Neutrophil (primary cell): ENCODE measurements around the gene WDR31.

ENCODE experiments used
- H3K27ac ChIP-seq: fragments of 200-600 bp; sonication (generic); 2 replicates; pipeline ENCODE4 v1.5.1; 2016; ENCODE audit warnings: mild to moderate bottlenecking, moderate library complexity
- H3K27me3 ChIP-seq: fragments of 200-600 bp; sonication (generic); 2 replicates; pipeline ENCODE4 v1.6.0; 2016; ENCODE audit warnings: mild to moderate bottlenecking
- H3K36me3 ChIP-seq: fragments of 200-600 bp; sonication (generic); 2 replicates; pipeline ENCODE4 v1.5.1; 2017
- H3K4me1 ChIP-seq, 2 experiments: fragments of 200-600 bp in 1 of 2; sonication (generic) in 1 of 2; 1 replicate in 1 of 2; 2 replicates in 1 of 2; pipeline versions ENCODE4 v1.5.1 to v1.6.1; 2013 to 2016; ENCODE audit warnings: low read depth in 1 of 2, low read length in 1 of 2, mild to moderate bottlenecking in 1 of 2, moderate library complexity in 1 of 2; ENCODE audit not compliant: control insufficient read depth in 1 of 2, insufficient read depth in 1 of 2
- H3K4me3 ChIP-seq, 2 experiments: fragments of 200-600 bp in 1 of 2; sonication (generic) in 1 of 2; 1 replicate in 1 of 2; 2 replicates in 1 of 2; pipeline ENCODE4 v1.5.1; 2013 to 2016; ENCODE audit warnings: low read depth in 1 of 2, low read length in 1 of 2, mild to moderate bottlenecking in 1 of 2, moderate library complexity in 1 of 2
- H3K9me3 ChIP-seq: fragments of 200-600 bp; sonication (generic); 2 replicates; pipeline ENCODE4 v1.5.1; 2016
- TF ChIP-seq, protein P1 (sequence below): fragments of 200-600 bp; sonication (generic); IDR thresholded peaks from 2 replicates; pipeline ENCODE4 v1.5.1; 2016; ENCODE audit warnings: antibody characterized with exemption

The WDR31 gene

DNA sequence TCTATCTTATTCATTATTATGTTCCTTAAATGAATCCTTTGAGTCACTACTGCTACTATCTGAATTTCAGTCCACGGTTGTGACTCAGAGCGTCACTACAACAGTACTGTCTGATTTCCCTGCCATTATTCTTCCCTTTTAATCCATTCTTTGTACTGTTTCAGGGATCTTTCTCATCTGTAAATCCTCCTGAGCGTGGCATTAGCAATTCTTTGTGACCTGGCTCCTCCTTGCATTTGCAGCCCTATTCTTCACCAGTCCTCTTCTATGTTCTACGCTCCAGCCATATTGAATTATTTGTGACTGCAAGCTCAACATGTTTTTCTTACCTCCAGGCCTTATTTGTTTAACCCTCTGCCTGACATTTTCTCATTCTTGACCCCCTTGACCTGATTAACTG, 58.7 kb downstream of the WDR31 start:
- peaks cover 78% of the 10 kb centered on the region for H3K36me3 ChIP-seq
- no peak overlapping the region for H3K4me3 ChIP-seq
- H3K4me1 ChIP-seq, result peaks cover under 1% of the 10 kb centered on the region in 2 experiments
- TF ChIP-seq, protein P1, sequence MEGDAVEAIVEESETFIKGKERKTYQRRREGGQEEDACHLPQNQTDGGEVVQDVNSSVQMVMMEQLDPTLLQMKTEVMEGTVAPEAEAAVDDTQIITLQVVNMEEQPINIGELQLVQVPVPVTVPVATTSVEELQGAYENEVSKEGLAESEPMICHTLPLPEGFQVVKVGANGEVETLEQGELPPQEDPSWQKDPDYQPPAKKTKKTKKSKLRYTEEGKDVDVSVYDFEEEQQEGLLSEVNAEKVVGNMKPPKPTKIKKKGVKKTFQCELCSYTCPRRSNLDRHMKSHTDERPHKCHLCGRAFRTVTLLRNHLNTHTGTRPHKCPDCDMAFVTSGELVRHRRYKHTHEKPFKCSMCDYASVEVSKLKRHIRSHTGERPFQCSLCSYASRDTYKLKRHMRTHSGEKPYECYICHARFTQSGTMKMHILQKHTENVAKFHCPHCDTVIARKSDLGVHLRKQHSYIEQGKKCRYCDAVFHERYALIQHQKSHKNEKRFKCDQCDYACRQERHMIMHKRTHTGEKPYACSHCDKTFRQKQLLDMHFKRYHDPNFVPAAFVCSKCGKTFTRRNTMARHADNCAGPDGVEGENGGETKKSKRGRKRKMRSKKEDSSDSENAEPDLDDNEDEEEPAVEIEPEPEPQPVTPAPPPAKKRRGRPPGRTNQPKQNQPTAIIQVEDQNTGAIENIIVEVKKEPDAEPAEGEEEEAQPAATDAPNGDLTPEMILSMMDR, result no peak
- no peak overlapping the region for H3K27ac ChIP-seq
- no peaks in the 10 kb centered on the region for H3K9me3 ChIP-seq
- no peaks in the 10 kb centered on the region for H3K27me3 ChIP-seq

DNA sequence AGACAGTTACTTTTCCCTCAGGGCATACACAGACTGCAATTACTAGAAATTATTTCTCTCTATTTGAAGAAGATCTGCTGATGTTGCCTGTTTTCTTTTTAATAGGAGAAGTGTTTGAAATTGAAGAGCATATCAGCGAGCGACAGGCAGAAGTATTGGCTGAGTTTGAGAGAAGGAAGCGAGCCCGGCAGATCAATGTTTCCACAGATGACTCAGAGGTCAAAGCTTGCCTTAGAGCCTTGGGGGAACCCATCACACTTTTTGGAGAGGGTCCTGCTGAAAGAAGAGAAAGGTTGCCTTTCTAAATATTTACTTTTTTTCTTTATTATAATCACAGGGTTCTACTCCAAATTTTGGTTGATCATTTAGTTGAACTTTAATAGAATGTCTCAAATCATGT, 61.2 kb downstream of the WDR31 start:
- TF ChIP-seq, protein P1, result no peak
- Histone ChIP-seq H3K27ac (no peak overlapping the region), H3K27me3 (no peaks in the 10 kb centered on the region), H3K36me3 (peaks cover 56% of the 10 kb centered on the region), H3K9me3 (no peaks in the 10 kb centered on the region), H3K4me1 (peaks cover 19% of the 10 kb centered on the region in 2 experiments), H3K4me3 (no peak overlapping the region)

DNA sequence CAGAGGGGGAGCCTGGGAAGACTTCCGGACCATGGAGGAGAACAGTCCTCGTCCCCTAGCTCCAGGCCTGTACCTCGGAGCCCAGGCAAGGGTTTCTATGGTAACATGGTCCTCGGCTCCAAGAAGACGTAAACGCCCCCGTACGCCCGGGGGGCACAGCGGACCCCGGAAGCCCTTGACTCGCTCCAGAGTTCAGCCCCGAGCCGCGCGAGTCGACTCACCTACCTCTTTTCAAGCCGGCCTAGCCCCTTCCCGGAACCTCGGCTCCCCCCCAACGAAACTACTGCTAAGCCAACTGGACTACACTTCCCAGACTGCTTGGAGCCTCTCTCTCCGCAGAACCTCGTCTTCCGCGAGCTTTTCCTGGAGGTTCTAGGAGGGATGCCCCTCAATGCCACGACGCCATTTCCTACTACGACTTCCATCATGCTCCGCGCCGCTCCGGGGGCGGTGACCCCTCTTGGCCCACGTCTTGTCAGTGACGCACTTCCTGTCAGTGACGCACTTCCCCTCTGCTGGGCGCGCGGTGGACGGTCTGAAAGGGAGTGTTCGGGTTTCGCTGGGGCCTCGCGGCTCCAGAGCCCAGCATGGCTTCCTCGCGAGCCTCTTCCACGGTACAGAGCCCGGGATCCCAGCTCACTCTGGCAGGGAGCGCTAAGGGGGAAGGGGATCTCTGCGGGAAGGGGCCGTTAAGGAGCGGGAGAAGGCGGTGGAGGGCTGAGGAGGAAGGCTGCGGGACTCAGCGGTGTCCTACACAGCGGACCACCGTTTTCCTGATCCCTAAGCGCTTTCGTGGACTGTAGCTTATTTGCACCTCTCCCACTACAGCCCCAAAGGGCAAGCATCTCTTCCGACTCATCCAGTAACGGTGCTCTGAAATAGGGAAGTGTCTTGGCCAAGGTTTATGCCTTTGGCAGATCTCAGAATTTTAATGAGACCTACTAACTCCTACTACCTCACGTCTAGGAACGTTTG, 64.6 kb downstream of the WDR31 start, which contains the start of the genes CDC26 and PRPF4:
Gene CDC26, minus strand, starts transcription at position 416 of the 975 bp plus-strand sequence. CDS start 3,065 bp downstream, outside the sequence.
Gene PRPF4, plus strand, starts transcription at position 502 of the 975 bp plus-strand sequence. Its CDS starts 86 bp downstream, at position 588.
- H3K4me1 ChIP-seq, result peaks cover 19% of the 10 kb centered on the region in 2 experiments
- TF ChIP-seq, protein P1, result peak; percentile 41
- peaks cover 53% of the 10 kb centered on the region for H3K36me3 ChIP-seq

DNA sequence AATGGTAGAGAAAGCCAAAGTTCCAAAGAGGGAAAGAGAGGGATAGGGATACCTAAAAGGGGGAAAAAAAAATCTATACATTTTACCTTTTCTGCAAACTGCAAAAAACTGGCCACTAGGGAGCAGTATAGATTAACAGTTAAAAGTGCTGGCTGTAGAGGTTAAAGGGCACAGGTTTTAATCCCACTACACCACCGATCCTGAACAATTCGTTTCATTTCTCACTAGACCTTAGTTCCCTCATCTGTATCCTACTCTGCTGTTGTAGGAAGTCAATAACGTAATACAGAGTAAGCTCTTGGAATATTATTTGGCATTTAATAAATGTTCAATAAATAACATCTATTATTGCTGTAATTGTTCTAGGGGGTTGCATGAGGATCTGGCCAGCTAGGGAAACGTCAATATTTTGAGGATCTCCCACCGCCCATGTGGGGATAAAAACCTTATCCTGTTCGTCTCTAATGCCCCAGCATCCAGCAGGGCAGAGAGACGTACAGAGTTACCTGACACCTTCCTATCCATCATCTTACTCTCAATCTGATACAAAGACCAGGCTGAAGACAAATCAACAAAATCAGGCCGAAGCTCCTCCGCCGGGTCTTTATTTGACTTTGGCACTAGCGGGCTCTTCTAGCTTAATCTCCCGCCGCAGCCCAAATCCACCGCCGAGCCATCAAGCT, 65.5 kb downstream of the WDR31 start:
- Histone ChIP-seq H3K9me3 (no peaks in the 10 kb centered on the region), H3K27ac (peak overlapping the region; percentile 89), H3K36me3 (peaks cover 53% of the 10 kb centered on the region), H3K4me1 (peaks cover 19% of the 10 kb centered on the region in 2 experiments), H3K4me3 (peak overlapping the region; percentile 87 to 97), H3K27me3 (no peaks in the 10 kb centered on the region)
- TF ChIP-seq, protein P1, result peak; percentile 65

More for the DNA sequence above, 64.6 kb downstream of the WDR31 start, which contains the start of the genes CDC26 and PRPF4:
- Histone ChIP-seq H3K27me3 (no peaks in the 10 kb centered on the region), H3K27ac (peak within 1 kb of the TSS; percentile 89), H3K4me3 (peak within 1 kb of the TSS; percentile 87 to 97), H3K9me3 (no peaks in the 10 kb centered on the region)

DNA sequence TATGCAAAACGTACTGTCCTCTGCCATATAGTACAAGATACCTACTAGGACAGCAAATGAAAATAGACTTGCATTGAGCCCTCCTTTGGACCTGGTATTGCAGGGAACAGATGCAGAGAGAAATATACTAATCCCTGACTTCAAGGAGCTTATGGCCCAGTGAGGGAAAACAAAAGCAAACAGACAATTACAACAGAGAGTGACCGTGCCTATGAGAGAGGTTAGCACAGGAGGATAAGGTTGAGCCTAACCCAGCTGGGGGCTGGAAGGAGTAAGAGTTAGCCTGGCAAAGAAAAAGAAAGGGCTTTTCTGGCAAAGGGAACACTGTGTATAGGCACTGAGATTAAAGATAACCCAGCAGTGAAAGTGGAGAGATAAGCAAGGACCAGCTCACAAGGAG, 70.2 kb downstream of the WDR31 start:
- H3K36me3 ChIP-seq, result peaks cover 60% of the 10 kb centered on the region
- no peak overlapping the region for H3K27ac ChIP-seq
- H3K4me3 ChIP-seq, result no peak overlapping the region
- TF ChIP-seq, protein P1, result no peak
- no peaks in the 10 kb centered on the region for H3K27me3 ChIP-seq
- H3K4me1 ChIP-seq, result peaks cover 9 to 10% of the 10 kb centered on the region in 2 experiments
- H3K9me3 ChIP-seq, result no peaks in the 10 kb centered on the region
